VCaP (cell line): ENCODE data around the gene HAUS8.
A peak's percentile ranks its signal among the peaks of the same experiment; 100 is the strongest.

ENCODE experiments used
- H3K27ac ChIP-seq: fragments of 450-650 bp; 2 replicates; pipeline ENCODE4 v1.5.1; 2017
- CTCF ChIP-seq: fragments of 450-650 bp; conservative IDR thresholded peaks from 2 replicates; pipeline ENCODE4 v1.5.1; 2017; ENCODE audit warnings: mild to moderate bottlenecking, moderate library complexity

HAUS8 gene

GRCh38 chr19:17075035-17075863 is at the start of gene HAUS8, which contains the start of gene MYO9B:
Gene HAUS8, minus strand, starts transcription at chr19:17075452. Its CDS starts 30 bp downstream, at chr19:17075422.
Gene MYO9B, plus strand, starts transcription at chr19:17075777. Its CDS starts 25,941 bp downstream, at chr19:17101718.
- H3K27ac ChIP-seq = peak within 1 kb of the TSS; percentile 77
- TF ChIP-seq CTCF = no peak

GRCh38 chr19:17124025-17124424 is 48.8 kb upstream of the HAUS8 start:
- H3K27ac ChIP-seq = no peak overlapping the region
- TF ChIP-seq CTCF = no peak

GRCh38 chr19:17123041-17123440 is 47.8 kb upstream of the HAUS8 start:
- H3K27ac ChIP-seq = no peak overlapping the region
- TF ChIP-seq CTCF = no peak

- no peak for TF ChIP-seq CTCF
- no peak overlapping the region for H3K27ac ChIP-seq
These were observed 46.6 kb upstream of the HAUS8 start for GRCh38 chr19:17121736-17122293.

- no peak for TF ChIP-seq CTCF
- no peak overlapping the region for H3K27ac ChIP-seq
These were observed 43.7 kb upstream of the HAUS8 start for GRCh38 chr19:17118957-17119356.

- no peak overlapping the region for H3K27ac ChIP-seq
- TF ChIP-seq CTCF = no peak
These were observed 41.9 kb upstream of the HAUS8 start for GRCh38 chr19:17116996-17117702.

- TF ChIP-seq CTCF = no peak
- no peak overlapping the region for H3K27ac ChIP-seq
These were observed 39.2 kb upstream of the HAUS8 start for GRCh38 chr19:17114414-17114831.
